Adrenal gland (tissue), 5 donors: ENCODE results near the gene URI1.

Experiments used
- CTCF ChIP-seq, 6 experiments: fragments of 450-650 bp in 4 of 6; fragments of 200-600 bp in 2 of 6; sonication (generic) in 1 of 6; IDR thresholded peaks; 1 replicate in 5 of 6; 2 replicates in 1 of 6; pipeline versions ENCODE4 v1.5.1 to v1.8.0; 2016 to 2021; ENCODE audit warnings: antibody characterized with exemption in 6 of 6, mild to moderate bottlenecking in 2 of 6, moderate library complexity in 1 of 6
- POLR2A ChIP-seq, 2 donors: fragments of 450-650 bp; IDR thresholded peaks; one replicate each; pipeline ENCODE4 v1.6.1; 2017; ENCODE audit warnings: antibody characterized with exemption in 2 of 2, mild to moderate bottlenecking in 2 of 2, moderate library complexity in 1 of 2
- donor health status: DM: no; HTN: no; CAD: no.

GRCh38 chr19:29926801-29927200, 15.2 kb upstream of the URI1 start:
- no peak for TF ChIP-seq CTCF (IDR thresholded peaks at IDR 0.05)
- TF ChIP-seq POLR2A (IDR thresholded peaks at IDR 0.05): no peak
